HepG2 (cell line): ENCODE measurements around the gene DHH.

Source experiments
- HNRNPH1 ChIP-seq: fragments of 200-400 bp; formaldehyde crosslinking; optimal IDR thresholded peaks from 2 replicates; pipeline ENCODE3; 2017; ENCODE audit warnings: mild to moderate bottlenecking, low read depth, low read length
- MTF1 ChIP-seq: sonication (generic); formaldehyde crosslinking; IDR thresholded peaks from 2 replicates; pipeline ENCODE4 v1.5.0; 2020; ENCODE audit warnings: missing genetic modification reagents
- ZBTB49 ChIP-seq: sonication (generic); formaldehyde crosslinking; IDR thresholded peaks from 2 replicates; pipeline ENCODE4 v1.4.0; 2020; ENCODE audit warnings: missing genetic modification reagents, borderline replicate concordance
- ZNF510 ChIP-seq: sonication (generic); formaldehyde crosslinking; IDR thresholded peaks from 2 replicates; pipeline ENCODE4 v1.4.0; 2020; ENCODE audit warnings: low read depth, mild to moderate bottlenecking, missing genetic modification reagents

- no peak for TF ChIP-seq ZNF510 (CRISPR knock-in tag)
- TF ChIP-seq HNRNPH1: no peak
- TF ChIP-seq ZBTB49: no peak
- no peak for TF ChIP-seq MTF1 (CRISPR knock-in tag)
Measured at GRCh38 chr12:49039421-49040363, 54.9 kb downstream of the DHH start.
